Esophagus (tissue), 2 donors: ENCODE data around the gene ZNF827. TPM values are rescaled to one million over a fixed set of nuclear protein-coding genes. Genes with fewer than 3 reads are reported as not detected.

ENCODE experiments used
- H3K27ac ChIP-seq, 2 donors: one replicate each; pipeline ENCODE4 v1.5.1; 2013; ENCODE audit warnings: low read depth in 2 of 2, mild to moderate bottlenecking in 2 of 2, inconsistent platforms in 1 of 2, low read length in 1 of 2, moderate library complexity in 1 of 2
- H3K27me3 ChIP-seq, 2 donors: one replicate each; pipeline ENCODE4 v1.6.1; 2013; ENCODE audit warnings: low read length in 2 of 2, control low read depth in 1 of 2, mild to moderate bottlenecking in 1 of 2; ENCODE audit not compliant: insufficient read depth in 2 of 2, control insufficient read depth in 1 of 2
- H3K36me3 ChIP-seq, 2 donors: one replicate each; pipeline ENCODE4 v1.6.1; 2013; ENCODE audit warnings: low read length in 1 of 2; ENCODE audit not compliant: control insufficient read depth in 2 of 2, insufficient read depth in 2 of 2
- H3K4me1 ChIP-seq, 2 donors: one replicate each; pipeline ENCODE4 v1.6.1; 2013; ENCODE audit warnings: low read length in 1 of 2; ENCODE audit not compliant: control insufficient read depth in 2 of 2, insufficient read depth in 2 of 2
- H3K4me3 ChIP-seq, 2 donors: one replicate each; pipeline ENCODE4 v1.5.1; 2013; ENCODE audit warnings: low read length in 2 of 2, mild to moderate bottlenecking in 2 of 2, low read depth in 1 of 2, moderate library complexity in 1 of 2
- H3K9me3 ChIP-seq, 2 donors: one replicate each; pipeline ENCODE4 v1.6.1; 2013; ENCODE audit warnings: mild to moderate bottlenecking in 2 of 2, low read depth in 1 of 2, low read length in 1 of 2, moderate library complexity in 1 of 2; ENCODE audit not compliant: control insufficient read depth in 2 of 2, insufficient read depth in 1 of 2
- WGBS, 2 donors: extraction: QIAGEN DNeasy Blood & Tissue Kit; methylation state at CpG; one replicate each; pipeline ENCODE4 v1.1.7; 2013; 5-methylcytosine and 5-hydroxymethylcytosine counted together
- polyA plus RNA-seq, 2 donors: library from polyadenylated mRNA; stranded (reverse); fragments of 200-250 nt; gene quantifications; one replicate each; pipeline ENCODE4 v1.2.3, GENCODE V29; 2013
- donor health status: healthy with polysubstance abuse.
- donor health status: Bipolar disorder and iron deficiency.

Gene ZNF827
- polyA plus RNA-seq, 2 donors, result 1.6 to 2.0 TPM

- Histone ChIP-seq H3K27ac (no peak overlapping the region), H3K9me3 (no peaks in the 10 kb centered on the region), H3K36me3 (no peaks in the 10 kb centered on the region), H3K4me3 (no peak overlapping the region), H3K27me3 (no peaks in the 10 kb centered on the region), H3K4me1 (no peaks in the 10 kb centered on the region)
- 65 to 69% methylated on average over 12 of the region's 12 CpGs for WGBS, 2 donors
Observed at GRCh38 chr4:145909773-145910172, 28.9 kb downstream of the ZNF827 start.

DNA sequence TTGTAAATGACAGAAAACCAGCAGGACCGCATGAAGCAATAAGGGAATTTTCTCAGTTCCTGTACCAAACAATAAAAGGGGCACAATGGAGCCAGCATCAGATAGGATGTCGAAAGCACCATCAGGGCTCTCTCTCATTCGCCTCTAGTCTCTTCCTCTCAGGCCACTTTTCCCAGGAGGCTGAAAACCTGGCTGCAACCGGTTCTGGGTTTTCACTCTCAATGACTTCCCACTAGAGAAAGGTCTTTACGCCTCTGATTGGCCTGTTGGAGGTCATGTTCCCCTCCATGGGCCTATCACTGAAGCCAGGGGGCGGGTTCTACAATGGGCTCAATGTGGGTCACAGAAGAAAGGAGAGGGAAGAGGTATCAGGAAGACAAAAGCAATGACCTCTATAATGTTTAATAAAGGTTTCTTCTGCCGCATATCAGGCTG is 29.3 kb downstream of the ZNF827 start:
- WGBS, 2 donors, result 73 to 80% methylated on average over 7 of the region's 7 CpGs
- Histone ChIP-seq H3K4me3 (no peak overlapping the region), H3K27me3 (no peaks in the 10 kb centered on the region), H3K4me1 (peaks cover 0 to 4% of the 10 kb centered on the region in 2 donors), H3K27ac (no peak overlapping the region), H3K9me3 (no peaks in the 10 kb centered on the region), H3K36me3 (no peaks in the 10 kb centered on the region)

DNA sequence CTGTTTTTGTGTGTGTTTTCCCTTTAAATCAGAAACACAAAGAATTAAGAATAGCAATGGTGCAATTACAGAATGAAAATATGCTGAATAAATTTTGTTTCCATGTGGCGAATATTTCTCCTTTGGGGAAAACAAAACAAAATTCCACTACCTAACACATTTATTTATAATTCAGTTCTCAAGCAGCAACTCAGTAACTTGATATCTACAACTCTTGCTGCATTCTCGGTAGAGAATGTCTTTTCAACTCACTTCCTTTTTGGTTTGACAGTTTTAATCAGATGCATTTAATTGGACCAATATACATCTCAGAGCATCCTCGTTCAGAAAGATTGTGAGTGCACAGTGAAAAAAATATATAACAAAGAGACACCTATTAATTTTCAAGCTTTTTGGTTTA is 30.8 kb downstream of the ZNF827 start:
- Histone ChIP-seq H3K4me1 (peaks cover 0 to 6% of the 10 kb centered on the region in 2 donors), H3K9me3 (no peaks in the 10 kb centered on the region), H3K27me3 (no peaks in the 10 kb centered on the region), H3K36me3 (no peaks in the 10 kb centered on the region), H3K27ac (no peak overlapping the region), H3K4me3 (no peak overlapping the region)
- WGBS, 2 donors, result 64 to 68% methylated on average over 3 of the region's 3 CpGs

DNA sequence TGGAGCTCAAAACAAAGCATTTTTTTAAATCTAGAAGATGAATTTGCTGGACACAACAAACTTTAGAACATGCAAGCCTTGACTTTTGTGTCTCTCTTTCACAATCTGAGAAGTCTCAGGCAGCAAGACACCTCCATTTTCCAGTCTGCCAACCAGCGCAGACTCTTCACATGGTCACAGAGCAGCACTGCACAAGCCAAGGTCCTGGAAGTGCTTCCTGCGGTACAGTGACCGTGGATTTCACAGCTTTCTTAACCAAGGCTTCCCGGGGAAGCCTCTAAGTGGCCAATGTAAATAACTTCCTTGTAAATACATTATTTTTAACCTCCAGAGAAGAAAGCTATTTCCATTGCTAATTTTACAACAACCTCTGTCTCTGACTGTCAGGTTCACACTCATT is 31.2 kb downstream of the ZNF827 start:
- Histone ChIP-seq H3K9me3 (no peaks in the 10 kb centered on the region), H3K27ac (no peak overlapping the region), H3K36me3 (no peaks in the 10 kb centered on the region), H3K4me1 (peaks cover 0 to 6% of the 10 kb centered on the region in 2 donors), H3K27me3 (no peaks in the 10 kb centered on the region), H3K4me3 (no peak overlapping the region)
- 62 to 74% methylated on average over 4 of the region's 4 CpGs for WGBS, 2 donors

DNA sequence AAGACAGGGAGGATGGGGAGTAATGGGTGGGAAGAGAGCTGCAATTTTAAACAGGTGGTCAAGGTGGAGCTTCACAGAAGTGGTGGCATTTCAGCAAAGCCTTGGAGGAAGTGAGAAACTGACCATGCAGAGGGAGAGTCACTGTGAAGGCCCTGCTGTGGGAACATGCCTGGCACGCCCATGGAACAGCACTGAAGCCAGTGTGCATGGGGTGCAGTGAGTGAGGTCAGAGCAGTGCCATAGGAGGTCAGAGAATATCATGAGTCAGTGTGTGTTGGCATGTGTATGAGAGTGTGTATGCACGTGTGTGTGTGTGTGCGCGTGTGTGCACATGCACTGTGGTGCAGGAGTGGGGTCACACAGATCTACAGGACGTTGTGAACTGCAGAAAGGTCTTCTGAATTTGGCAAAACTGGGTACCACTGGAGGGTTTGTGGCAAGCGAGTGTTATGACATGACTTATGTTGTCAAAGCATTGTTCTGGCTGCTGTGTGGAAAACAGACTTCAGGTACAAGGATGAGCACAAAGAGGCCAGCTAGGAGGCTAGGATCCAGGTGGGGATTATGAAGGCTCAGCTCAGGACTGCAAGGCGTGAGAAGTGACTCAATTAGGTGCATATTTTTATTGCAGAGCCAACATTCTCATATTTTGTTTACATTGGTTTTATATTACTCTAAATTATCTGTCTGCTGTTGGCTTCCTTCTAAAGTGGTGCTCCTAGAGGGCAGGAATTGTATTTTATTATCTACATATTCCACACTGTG is 34.0 kb downstream of the ZNF827 start:
- no peak overlapping the region for H3K27ac ChIP-seq
- 67 to 72% methylated on average over 7 of the region's 7 CpGs for WGBS, 2 donors
- H3K36me3 ChIP-seq, result no peaks in the 10 kb centered on the region
- H3K4me3 ChIP-seq, result no peak overlapping the region
- H3K27me3 ChIP-seq, result no peaks in the 10 kb centered on the region
- H3K4me1 ChIP-seq, result peaks cover 0 to 6% of the 10 kb centered on the region in 2 donors
- no peaks in the 10 kb centered on the region for H3K9me3 ChIP-seq

DNA sequence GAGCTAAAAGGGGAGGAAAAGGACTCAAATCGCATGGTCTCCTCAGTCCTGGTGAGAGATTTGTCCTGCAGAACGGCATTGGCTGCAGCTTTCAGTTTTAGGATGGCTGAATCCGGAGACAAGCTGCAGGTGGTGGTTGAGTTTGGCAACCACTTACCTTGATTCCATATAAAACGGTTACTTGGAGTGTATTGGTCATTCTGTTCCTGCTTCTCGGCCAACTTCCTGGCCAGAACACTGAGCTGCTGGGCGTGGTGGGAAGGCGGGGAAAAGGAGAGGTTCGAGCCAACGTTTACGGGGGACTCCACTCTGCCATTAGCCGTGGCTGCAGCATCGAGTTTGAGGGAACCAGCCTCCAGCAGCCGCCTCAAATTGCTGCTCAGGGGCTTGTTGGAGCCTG is 36.1 kb downstream of the ZNF827 start:
- Histone ChIP-seq H3K9me3 (no peaks in the 10 kb centered on the region), H3K27ac (no peak overlapping the region), H3K4me1 (peaks cover 0 to 6% of the 10 kb centered on the region in 2 donors), H3K4me3 (no peak overlapping the region), H3K27me3 (no peaks in the 10 kb centered on the region), H3K36me3 (no peaks in the 10 kb centered on the region)
- WGBS, 2 donors, result 93 to 94% methylated on average over 13 of the region's 13 CpGs

DNA sequence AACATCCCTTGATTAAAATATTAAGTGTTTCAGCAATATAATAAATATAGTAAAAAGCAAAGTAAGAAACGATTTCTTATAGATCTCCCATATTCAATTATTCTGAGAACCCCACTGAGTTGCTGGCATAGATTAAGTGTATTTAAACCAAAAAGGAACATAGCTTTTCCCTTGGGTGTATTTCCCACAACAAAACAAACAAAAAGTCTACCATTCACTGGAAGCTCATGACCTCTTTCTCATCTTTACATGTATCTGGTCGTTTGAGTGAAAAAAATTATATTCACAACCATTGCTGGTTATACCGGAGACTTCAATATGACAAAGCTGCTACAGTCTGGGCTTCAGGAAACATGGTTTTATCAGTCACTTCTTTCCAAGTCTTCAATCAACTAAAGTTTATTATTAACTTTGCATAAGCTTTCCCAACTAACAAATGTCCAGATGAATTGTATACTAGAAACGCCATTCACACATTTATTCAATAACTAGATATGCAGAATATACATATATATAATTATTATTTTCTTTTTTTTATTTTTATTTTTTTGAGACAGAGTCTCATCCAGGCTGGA is 38.6 kb downstream of the ZNF827 start:
- WGBS, 2 donors, result 69 to 85% methylated on average over 4 of the region's 4 CpGs
- Histone ChIP-seq H3K4me3 (no peak overlapping the region), H3K36me3 (no peaks in the 10 kb centered on the region)

DNA sequence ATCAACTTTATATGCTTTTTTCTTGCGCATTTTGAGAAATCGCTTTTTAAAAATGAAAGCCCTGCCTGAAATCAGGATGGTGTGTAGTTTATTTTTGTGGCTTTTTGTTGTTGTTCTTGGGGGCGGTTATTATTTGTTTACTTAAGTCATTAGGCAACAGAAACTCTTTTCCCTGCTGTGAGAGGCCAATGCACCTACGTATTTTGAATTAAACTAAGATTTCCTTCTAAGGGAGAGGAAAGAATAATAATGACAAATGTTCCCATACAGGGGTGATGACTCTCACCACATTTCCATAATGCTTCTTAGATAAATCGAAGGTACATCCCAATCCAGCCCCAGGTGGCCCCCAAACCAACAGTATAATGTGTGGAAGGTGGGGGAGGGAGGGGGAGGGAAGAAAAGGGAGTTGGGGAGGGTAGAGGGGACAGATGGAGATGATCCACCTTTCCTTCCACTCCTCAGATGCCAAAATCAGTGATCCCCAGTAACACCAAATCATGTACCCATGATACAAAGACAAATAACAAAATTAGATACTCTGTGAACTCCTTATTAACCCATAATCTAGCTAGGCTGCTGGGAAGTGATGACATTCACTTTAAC is 39.6 kb downstream of the ZNF827 start:
- no peak overlapping the region for H3K4me3 ChIP-seq
- no peaks in the 10 kb centered on the region for H3K4me1 ChIP-seq
- no peaks in the 10 kb centered on the region for H3K36me3 ChIP-seq
- H3K27me3 ChIP-seq, result no peaks in the 10 kb centered on the region
- no peaks in the 10 kb centered on the region for H3K9me3 ChIP-seq
- H3K27ac ChIP-seq, result no peak overlapping the region
- 87 to 89% methylated on average over 5 of the region's 5 CpGs for WGBS, 2 donors

More for the DNA sequence above, 38.6 kb downstream of the ZNF827 start:
- Histone ChIP-seq H3K27me3 (no peaks in the 10 kb centered on the region), H3K4me1 (peaks cover 0 to 6% of the 10 kb centered on the region in 2 donors), H3K27ac (no peak overlapping the region), H3K9me3 (no peaks in the 10 kb centered on the region)

DNA sequence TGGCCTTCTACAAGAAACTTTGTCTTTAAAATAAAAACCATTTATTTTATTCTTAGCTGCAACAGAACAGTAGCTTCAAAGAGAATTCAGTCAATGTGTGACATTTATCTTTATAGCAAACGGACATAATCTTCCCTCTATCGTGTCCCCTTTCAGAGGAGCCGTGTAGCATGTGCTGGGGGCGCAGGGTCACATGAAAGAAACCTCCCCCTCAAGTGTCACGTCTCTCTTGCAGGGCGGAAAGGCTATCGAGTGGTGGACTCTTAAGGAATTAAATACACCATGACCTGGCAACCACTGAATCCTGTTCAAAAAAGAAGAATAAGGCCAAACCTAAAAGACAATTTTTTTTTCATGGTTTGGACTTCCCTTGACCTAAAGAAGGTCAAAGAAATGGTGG is 40.2 kb downstream of the ZNF827 start:
- Histone ChIP-seq H3K36me3 (no peaks in the 10 kb centered on the region), H3K4me1 (no peaks in the 10 kb centered on the region), H3K9me3 (no peaks in the 10 kb centered on the region), H3K4me3 (no peak overlapping the region), H3K27me3 (no peaks in the 10 kb centered on the region), H3K27ac (no peak overlapping the region)
- 86 to 87% methylated on average over 7 of the region's 7 CpGs for WGBS, 2 donors
